ENCODE results near the gene CACFD1. TPM values are rescaled to one million over a fixed set of nuclear protein-coding genes. Genes with fewer than 3 reads are reported as not detected.

The CACFD1 gene
- total and polyA plus RNA-seq, 2 of the 13 experiments (the other 11 are each of a cell fraction or from before 2014, with no cell fraction given): 13.8 to 14.6 TPM

DNA sequence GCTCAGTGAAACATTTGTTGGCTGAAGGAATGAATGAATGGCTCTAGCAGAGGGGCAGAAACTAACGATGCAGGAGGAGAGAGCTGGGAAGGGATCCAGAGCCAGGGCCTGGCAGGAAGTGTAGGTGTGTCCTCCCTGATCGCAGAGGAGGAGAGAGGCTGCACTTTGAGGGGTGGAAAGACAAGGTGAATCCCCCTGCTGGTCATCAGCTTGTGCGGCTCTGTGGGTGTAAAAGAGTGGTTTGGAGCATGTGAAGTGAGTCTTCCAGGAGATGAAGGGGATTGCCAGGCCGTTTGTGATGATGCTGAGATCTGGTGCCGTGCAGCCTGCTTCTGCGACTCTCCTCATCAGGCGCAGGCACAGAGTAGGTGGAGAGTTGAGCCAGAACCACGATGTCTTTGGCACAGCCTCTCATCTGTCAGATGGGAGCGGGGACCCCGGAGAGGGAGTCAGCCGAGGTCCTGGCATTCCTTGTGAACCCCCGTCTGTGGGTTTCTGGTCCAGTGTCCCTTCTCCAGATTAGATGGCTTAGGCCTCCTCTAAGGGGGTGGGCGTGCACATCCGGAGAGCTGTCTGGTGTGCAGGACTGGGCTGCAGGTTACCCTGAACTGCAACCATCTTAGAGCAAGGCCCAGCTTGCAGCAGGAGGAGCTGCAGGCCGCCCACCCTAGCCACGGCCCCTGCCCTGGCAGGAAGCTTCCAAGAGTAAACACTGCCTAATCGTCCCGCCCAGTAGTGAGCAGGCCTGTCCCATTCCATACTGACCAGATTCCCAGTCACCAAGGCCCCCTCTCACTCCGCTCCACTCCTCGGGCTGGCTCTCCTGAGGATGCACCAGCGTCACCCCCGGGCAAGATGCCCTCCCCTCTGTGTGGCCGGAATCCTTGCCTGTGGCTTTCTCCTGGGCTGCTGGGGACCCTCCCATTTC, 37.9 kb upstream of the CACFD1 start, which contains the start of gene ADAMTS13 (continued):
- no peak for TF ChIP-seq ZFP37 (CRISPR knock-in tag; IDR thresholded peaks at IDR 0.05; ENCODE audit: borderline replicate concordance)
- TF ChIP-seq ZFX (CRISPR knock-in tag; IDR thresholded peaks at IDR 0.05; ENCODE audit: low read depth): peak; percentile 78
- TF ChIP-seq, protein P1, sequence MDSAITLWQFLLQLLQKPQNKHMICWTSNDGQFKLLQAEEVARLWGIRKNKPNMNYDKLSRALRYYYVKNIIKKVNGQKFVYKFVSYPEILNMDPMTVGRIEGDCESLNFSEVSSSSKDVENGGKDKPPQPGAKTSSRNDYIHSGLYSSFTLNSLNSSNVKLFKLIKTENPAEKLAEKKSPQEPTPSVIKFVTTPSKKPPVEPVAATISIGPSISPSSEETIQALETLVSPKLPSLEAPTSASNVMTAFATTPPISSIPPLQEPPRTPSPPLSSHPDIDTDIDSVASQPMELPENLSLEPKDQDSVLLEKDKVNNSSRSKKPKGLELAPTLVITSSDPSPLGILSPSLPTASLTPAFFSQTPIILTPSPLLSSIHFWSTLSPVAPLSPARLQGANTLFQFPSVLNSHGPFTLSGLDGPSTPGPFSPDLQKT (CRISPR knock-in tag; IDR thresholded peaks at IDR 0.05; ENCODE audit: borderline replicate concordance): no peak
- peak; percentile 30; the same call in 1 of the 2 replicates for TF ChIP-seq ZNF121 (CRISPR knock-in tag; IDR thresholded peaks at IDR 0.05)
- TF ChIP-seq RFXAP (CRISPR knock-in tag; IDR thresholded peaks at IDR 0.05; ENCODE audit: borderline replicate concordance): no peak
- TF ChIP-seq ZBTB8A (CRISPR knock-in tag; IDR thresholded peaks at IDR 0.05; ENCODE audit: borderline replicate concordance, low read depth): no peak
- peak; percentile 62 for TF ChIP-seq ZFY (CRISPR knock-in tag; IDR thresholded peaks at IDR 0.05)
- no peak for TF ChIP-seq PHF5A (CRISPR knock-in tag; IDR thresholded peaks at IDR 0.05; ENCODE audit: low read depth, unreplicated experiment)
- TF ChIP-seq, protein P2, sequence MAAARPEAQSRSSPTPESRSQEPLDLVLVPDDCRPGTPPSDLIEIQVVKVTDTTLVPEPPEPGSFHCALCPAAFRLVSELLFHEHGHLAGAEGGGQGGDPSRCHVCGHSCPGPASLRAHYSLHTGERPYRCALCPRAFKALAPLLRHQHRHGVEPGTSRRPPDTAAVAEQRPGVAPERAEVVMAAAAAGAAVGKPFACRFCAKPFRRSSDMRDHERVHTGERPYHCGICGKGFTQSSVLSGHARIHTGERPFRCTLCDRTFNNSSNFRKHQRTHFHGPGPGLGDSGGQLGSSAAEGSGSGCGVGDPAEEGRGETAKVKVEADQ (CRISPR knock-in tag; IDR thresholded peaks at IDR 0.05; ENCODE audit: borderline replicate concordance): no peak
- TF ChIP-seq, protein P3, sequence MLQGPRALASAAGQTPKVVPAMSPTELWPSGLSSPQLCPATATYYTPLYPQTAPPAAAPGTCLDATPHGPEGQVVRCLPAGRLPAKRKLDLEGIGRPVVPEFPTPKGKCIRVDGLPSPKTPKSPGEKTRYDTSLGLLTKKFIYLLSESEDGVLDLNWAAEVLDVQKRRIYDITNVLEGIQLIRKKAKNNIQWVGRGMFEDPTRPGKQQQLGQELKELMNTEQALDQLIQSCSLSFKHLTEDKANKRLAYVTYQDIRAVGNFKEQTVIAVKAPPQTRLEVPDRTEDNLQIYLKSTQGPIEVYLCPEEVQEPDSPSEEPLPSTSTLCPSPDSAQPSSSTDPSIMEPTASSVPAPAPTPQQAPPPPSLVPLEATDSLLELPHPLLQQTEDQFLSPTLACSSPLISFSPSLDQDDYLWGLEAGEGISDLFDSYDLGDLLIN (CRISPR knock-in tag; IDR thresholded peaks at IDR 0.05; ENCODE audit: borderline replicate concordance): peak; percentile 47; the same call in 1 of the 2 replicates
- TF ChIP-seq ADNP (CRISPR knock-in tag; IDR thresholded peaks at IDR 0.05): no peak
- TF ChIP-seq, protein P4, sequence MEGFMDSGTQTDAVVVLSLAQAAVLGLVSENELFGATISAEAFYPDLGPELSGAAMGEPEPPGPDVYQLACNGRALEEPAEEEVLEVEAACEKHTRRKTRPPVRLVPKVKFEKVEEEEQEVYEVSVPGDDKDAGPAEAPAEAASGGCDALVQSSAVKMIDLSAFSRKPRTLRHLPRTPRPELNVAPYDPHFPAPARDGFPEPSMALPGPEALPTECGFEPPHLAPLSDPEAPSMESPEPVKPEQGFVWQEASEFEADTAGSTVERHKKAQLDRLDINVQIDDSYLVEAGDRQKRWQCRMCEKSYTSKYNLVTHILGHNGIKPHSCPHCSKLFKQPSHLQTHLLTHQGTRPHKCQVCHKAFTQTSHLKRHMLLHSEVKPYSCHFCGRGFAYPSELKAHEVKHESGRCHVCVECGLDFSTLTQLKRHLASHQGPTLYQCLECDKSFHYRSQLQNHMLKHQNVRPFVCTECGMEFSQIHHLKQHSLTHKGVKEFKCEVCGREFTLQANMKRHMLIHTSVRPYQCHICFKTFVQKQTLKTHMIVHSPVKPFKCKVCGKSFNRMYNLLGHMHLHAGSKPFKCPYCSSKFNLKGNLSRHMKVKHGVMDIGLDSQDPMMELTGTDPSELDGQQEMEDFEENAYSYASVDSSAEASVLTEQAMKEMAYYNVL (CRISPR knock-in tag; IDR thresholded peaks at IDR 0.05; ENCODE audit: borderline replicate concordance): no peak; the same call in 1 of the 2 replicates
- 0 out of 2 replicates have a peak, but pooled peaks have one; percentile 15 for TF ChIP-seq ZNF274 (CRISPR knock-in tag; IDR thresholded peaks at IDR 0.05)
- TF ChIP-seq TEAD2 (CRISPR knock-in tag; IDR thresholded peaks at IDR 0.05): no peak
- TF ChIP-seq, protein P5, sequence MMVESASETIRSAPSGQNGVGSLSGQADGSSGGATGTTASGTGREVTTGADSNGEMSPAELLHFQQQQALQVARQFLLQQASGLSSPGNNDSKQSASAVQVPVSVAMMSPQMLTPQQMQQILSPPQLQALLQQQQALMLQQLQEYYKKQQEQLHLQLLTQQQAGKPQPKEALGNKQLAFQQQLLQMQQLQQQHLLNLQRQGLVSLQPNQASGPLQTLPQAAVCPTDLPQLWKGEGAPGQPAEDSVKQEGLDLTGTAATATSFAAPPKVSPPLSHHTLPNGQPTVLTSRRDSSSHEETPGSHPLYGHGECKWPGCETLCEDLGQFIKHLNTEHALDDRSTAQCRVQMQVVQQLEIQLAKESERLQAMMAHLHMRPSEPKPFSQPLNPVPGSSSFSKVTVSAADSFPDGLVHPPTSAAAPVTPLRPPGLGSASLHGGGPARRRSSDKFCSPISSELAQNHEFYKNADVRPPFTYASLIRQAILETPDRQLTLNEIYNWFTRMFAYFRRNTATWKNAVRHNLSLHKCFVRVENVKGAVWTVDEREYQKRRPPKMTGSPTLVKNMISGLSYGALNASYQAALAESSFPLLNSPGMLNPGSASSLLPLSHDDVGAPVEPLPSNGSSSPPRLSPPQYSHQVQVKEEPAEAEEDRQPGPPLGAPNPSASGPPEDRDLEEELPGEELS (CRISPR knock-in tag; IDR thresholded peaks at IDR 0.05): peak; percentile 40; the same call in 1 of the 2 replicates
- TF ChIP-seq HNRNPUL1 (IDR thresholded peaks at IDR 0.05; ENCODE audit: low read depth, low read length): no peak
- no peak for TF ChIP-seq LCORL (IDR thresholded peaks at IDR 0.05)
- peak; percentile 51; the same call in 1 of the 2 replicates for TF ChIP-seq LCORL (CRISPR knock-in tag; IDR thresholded peaks at IDR 0.05)
- TF ChIP-seq ZNF577 (CRISPR knock-in tag; IDR thresholded peaks at IDR 0.05; ENCODE audit: borderline replicate concordance, low read depth): no peak
- TF ChIP-seq STAT5B (CRISPR knock-in tag; IDR thresholded peaks at IDR 0.05): no peak

Measured in HepG2 (cell line).